CD4-positive, alpha-beta T cell treated with Interleukin-4 for 1 hour (primary cell): ENCODE data around the gene FHL1.
"Not testable (repeated sequence)": the region's sequence is repeated elsewhere in the genome, so short reads cannot be mapped to it uniquely, and the experiment has no call there.

Source experiments
- DNase-seq, 2 donors: peaks; one replicate each; pipeline ENCODE4 v3.0.0-alpha.2; 2020 to 2022

Gene FHL1

DNA sequence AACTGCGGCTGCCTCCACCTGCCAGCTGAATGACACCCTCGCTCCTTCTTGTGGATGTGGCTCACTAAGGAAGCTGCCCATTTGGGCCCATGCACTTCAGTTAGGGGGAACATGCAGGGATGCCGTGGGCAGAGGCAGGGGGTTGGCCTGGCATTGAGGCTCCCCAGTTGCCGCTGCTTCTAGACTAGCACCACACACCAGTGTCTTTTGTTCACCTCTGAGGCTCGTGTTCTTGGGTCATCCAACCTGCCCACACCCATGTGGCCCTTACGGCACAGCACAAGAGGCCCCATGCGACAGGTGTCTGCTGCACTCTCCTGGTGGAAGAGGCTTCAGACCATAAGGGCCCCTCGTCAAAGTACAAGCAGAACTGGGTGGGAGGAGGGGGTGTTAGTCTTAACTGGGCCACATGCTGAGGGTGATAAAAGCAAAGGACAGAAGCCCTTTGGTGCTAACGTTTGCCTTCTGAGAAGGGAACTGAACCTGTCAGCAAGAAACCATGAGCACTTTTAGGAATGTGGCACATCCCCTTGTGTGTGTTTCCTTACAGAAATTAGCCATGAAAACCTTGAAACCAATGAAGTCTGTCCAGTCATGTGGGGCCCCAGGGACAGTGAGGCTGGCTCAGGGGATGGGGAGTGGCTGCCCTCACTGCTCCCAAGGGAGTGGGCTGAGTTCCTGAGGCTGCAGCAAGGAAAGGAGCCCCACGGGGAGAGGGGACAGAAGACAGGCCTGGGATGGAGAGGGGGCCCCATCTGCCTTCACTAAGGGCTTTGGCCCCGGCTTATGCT is 64.6 kb downstream of the FHL1 start:
- no peak for DNase-seq

DNA sequence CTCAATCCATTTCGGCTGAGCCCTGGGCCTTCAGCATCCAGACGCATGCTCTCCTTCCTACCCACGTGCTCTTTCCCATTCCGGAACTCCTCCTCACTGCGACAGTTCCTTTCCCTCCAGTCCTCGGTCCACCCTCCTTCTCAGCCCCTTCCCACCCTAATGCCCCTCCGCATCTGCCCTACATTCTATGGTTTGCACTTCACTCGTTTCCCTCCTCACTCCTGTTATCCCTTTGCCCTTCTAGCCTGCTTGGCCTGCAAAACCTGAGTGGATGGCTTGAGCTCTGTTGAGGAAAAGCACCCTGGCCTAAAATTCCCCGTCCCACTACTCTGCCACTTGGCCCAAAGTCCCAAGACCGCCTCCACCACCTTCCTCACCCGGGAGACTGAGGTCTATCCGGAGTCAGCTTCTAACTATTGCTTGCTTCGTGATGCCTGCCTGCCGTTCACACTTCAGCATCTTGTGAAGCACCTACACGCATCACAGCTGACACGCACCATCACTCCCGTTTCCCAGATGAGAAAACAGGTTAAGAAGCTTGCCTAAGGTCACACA is 65.3 kb downstream of the FHL1 start:
- DNase-seq, result no peak

DNA sequence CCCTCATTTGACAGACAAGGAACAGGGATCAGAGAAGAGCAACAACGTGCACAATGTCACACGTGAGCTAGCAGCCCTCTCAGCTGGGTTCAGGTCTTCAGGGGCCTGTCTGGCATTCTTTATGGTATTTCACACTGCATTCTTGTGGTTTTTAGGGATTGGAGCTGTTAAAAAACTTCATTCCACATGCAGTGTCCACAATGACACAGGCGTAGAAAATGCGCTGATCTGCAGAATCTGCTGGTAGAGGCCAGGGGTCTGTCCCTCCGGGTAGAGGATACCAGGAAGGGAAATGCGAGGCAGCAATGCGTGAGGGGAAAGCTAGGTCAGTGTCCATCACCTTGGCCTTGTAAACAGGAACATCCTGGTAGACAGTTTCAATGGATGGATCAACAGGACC is 67.2 kb downstream of the FHL1 start:
- no peak for DNase-seq

DNA sequence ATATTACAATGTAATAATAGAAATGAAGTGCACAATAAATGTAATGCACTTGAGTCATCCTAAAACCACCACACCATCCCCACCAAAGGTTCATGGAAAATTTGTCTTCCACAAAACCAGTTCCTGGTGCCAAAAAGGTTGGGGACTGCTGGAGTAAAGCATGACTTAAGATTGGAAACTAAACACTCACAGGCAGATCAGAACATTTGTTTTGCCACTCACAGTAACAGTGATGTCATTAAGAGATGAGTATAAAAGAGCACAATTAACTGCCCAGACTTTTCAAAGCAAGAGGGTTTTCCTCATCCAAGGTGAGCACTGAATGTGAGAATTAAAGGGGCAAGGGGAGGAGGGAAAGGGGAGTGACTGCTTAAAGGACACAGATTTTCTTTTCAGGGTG is 68.2 kb downstream of the FHL1 start:
- no peak for DNase-seq

DNA sequence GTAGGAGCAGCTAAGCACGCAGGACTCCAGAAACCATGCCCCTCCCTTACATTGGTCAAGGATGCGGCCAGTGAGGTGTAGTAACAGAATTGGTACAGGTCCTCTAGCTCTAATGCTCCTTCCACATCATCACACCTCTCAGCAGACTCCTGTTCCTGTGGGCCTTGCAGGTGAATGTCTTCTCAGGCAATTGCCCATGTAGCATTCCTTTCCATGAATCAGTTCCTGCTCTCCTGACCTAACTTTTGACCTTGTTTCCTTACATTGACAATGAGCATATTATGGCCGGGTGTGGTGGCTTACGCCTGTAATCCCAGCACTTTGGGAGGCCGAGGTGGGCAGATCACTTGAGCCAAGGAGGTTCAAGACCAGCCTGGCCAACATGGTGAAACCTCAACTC is 72.6 kb downstream of the FHL1 start:
- DNase-seq, result no peak

DNA sequence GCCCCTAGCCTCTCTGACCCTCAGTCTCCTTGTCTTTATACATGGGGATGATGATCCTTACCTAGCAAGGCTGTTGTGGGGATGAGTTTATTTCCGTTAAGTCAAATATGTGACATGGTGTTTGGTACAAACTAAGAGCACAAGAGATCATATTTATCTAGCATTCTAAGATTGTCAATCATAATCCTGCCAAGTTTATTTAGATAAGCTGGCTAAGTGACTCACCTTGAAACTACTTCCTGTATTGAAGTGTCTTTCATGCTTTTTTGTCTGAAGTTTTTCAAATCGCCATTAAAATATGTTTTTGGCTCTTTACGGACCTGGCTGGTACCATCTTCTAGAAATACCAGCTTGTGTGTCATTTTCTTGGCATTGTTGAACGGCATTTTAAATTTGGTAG is 73.2 kb downstream of the FHL1 start:
- DNase-seq, result no peak

DNA sequence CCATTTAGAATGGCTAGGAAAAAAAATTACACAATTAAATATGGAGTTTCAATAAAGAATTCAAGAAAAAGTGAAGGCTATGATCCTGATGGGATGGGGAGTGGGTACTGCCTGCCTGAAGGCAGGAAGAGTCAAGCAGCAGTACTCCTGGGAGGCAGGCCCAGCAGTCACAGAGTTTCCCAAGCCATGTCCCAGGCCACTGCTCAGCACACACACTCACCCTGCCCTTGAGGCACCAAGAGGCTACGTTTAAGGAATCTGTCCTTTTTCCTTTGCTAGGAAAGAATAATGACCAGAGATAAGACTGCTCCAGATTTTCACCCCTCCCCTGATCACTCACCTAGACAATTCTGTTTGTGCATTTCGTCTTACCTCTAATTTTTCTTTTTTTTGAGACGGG is 73.6 kb downstream of the FHL1 start:
- no peak for DNase-seq

DNA sequence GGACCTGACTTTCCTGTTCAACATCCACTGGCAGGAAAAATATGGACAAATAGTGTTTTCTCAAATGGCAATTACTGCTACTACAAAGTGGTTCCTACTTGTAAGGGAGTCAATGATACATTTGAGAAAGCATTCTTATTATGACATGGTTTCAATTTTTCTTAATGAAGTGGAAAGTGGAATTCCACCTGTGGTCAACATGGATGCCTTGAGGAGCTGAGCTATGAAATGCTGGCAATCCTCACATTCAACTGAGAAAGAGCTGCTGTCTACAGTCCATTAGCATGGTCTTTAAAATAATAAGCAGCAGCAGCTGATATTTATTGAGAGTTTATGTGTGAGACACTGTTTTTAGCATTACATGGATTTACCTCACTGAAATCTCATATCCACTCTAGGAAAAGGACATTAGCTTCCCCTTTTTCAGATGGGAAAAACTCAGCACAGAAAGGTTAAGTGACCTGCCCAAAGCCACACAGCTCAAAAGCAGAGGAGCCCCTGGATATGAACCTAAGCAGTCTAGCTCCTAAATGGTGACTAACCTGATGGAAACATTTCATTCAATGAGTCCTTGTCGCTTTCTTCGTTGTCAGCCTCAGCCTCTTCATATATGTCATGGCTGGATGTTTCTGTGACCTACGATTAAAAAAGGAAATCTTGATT is 74.6 kb downstream of the FHL1 start:
- no peak for DNase-seq

DNA sequence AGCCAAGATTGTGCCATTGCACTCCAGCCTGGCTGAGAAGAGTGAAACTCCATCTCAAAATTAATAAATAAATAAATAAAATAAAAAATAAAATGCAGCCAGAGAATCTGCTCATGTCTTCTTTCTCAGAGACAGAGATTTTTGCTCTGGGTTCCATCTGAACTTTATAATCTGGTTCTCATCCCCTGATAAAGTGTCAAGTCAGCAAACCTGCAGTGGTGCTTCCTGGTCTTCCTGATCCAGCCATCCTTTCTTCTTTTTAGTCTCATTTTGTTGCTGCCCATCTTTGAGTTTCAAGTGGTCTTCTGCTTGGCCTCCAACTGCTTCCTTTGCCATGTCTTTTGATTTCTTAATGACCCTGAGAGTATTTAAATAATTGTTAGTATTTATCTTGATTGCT is 79.7 kb downstream of the FHL1 start:
- DNase-seq, result no peak

DNA sequence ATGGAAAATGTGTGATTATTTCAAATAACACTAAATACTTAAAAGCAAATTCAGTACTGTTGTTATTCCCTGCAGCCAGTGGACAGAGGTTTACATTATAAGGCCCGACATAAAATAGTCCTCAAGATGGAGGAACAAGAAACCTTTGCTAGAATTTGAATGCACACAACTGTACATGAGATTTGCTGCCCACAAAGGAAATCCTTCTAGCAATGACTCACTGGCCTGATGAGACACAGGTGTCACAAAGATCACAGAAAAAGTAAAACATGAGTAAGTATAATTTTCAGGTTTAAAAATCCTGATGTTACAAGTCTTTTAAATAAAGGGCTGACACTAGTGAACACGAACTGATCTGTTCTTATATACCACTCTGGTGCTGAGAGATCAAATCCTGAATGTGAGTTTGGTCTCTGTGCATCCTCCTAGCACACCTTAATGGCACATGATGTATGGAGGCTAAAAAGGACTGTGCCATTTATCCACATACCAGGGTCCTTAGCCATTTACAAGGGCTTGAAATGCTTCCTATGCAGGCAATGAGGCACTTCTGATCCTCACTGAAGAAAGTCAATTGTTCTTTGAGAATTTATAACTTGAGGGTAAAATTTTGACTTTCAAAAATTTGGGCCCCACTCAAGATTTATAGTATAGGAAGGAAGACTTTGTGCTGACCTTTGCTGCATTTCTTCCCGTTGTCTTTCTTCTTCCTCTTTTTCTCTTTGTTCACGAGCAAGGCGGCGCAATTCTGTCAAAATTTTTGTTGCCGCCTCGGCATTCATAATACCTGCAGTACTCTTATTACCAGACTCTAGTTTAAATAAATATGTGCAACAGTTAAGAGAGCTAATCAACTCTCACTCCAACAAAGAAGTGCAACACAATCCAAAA is 80.9 kb downstream of the FHL1 start:
- no peak for DNase-seq

DNA sequence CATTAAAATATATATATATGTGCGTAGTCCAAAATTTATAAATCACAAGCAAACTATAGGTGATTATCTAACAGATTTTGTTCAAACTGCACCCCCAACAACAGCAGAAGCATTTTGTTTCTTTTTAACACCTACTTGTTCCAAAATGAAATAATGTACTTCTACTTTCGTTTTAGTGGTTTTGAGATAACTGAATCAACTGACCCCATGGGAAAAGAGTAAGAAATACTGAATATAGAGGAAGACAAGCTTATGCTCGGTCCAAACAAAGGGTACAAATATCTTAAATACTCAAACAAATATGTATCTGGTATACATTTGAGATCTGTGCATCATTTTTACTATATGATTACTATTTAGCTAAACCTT is 81.5 kb downstream of the FHL1 start:
- DNase-seq, result no peak

DNA sequence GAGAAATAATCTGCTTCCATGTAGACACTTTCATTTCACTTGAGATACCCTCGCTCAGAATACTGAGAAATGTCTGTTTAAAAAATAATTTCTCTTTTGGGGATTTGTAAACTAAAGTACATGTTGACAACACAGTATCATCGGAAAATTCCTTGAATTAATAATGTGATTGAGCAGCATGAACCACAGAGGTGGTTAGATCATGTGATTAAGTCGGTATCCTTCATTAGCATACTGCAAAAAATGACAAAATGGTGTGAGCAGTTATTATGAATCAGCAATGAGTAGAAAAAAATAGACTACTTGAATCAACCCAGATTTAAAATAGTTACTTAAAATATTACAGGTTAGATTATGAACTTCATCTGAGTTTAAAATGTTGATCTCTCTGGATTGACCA is 89.7 kb downstream of the FHL1 start:
- no peak for DNase-seq

DNA sequence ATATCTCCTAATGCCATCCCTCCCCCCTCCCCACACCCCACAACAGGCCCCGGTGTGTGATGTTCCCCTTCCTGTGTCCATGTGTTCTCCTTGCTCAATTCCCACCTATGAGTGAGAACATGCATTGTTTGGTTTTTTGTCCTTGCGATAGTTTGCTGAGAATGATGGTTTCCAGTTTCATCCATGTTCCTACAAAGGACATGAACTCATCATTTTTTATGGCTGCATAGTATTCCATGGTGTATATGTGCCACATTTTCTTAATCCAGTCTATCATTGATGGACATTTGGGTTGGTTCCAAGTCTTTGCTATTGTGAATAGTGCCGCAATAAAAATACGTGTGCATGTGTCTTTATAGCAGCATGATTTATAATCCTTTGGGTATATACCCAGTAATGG is 90.5 kb downstream of the FHL1 start:
- DNase-seq, result not testable (repeated sequence)

DNA sequence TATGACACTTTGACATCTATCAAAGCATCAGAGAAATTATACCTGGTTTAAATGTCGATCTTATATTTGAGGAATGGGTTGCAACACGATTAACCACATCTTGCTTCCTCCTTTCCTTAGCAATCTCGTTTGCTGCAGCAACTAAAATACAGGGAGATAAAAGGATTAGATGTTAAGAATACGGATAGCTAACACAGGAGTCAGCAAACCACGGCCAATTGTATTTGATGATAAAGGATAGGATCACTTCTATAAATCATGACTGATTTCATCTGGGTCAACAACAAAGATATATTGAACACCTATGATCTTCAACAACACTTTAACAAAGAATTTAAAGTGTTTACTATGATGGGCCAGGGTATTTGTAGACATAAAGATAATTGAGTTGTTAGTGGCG is 98.9 kb downstream of the FHL1 start:
- DNase-seq, result no peak

DNA sequence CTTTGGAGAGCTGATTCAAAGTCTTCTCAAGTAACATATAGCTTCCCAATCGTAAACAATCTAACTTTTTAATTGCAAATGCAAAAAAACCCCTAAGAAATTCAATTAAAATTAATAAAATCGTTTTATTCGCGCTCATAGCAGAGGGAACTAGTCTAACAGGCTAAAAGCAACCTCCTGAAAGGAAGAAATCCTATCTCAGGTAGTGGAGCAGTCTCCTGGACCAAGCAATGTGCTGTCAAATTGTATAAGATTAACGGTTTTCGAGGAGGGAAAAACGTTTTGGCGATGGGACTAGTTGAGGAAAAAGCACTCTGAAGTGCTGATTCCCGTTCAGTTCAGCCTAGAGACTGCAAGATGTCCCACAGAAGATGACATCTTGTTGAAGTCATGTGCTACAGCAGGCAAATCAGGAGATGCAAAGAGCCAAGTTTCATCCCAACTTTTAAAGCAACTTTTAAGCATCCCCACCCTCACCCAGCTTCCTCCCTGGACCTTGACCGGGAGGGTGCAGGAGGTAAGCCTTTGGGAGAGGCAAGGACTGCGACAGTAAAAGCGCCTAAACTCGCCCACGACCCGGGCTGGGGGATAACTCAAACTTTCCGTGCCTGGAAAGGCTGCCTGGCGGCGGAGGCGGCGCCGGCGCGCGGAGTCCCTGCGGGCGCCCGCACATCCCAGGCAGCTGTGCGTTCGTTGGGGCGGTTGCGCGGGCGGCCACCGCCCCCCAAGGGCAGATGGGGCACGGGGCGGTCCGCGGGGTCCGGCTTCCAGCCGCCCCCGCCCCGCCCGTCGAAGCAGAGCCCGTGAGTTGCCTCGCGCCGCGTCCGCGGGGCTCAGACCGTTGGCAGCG is 103.1 kb downstream of the FHL1 start:
- no peak for DNase-seq

DNA sequence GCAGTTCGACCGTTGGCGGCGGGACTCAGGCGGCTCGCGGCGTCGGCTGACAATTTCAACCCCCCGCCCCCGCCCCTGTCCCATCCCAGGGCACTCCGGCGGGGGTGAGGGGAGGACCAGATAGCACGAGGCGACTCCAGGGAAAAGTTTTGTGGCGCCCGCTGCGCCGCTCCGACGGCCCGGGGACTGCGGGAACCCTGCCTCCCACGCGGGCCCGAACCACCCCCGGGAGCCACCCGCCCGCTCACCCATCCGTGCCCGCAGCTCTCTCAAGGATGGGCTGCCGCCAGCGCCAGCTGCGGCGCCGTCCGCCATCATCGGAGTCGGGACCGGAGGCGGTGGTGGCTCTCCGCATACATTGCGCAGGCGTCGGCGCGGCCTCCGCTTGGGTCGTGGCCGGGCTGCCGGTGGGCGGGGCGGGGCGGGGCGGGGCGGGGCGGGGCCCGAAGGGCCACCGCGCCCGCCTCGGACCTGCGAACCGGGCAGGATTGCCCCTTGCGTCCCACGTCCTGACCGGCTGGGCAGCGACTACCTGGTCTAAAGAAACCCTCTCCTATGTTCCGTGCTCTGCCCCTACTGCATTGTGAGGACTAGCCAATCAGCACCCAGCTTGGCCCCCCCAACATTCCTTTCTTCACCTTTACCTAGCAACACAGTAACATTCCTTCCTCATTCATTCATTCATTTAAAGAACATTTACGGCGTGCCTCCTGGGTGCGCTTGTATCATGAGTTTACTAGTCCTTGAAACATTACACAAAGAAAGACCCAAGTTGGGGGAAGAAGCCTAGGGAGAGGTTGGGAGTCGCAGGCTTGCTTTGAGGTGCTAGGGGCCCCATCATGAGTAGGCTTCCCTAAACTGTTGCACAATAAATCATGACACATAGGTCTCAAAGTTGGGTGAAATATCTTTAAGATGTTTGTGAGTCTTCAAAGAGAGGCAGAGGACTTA is 104.0 kb downstream of the FHL1 start, which contains the start of gene MAP7D3:
MAP7D3 (minus strand) TSS at position 360 of the 951 bp plus-strand sequence; CDS start at position 318, 42 bp downstream.
- peak; percentile 72 to 74 for DNase-seq

DNA sequence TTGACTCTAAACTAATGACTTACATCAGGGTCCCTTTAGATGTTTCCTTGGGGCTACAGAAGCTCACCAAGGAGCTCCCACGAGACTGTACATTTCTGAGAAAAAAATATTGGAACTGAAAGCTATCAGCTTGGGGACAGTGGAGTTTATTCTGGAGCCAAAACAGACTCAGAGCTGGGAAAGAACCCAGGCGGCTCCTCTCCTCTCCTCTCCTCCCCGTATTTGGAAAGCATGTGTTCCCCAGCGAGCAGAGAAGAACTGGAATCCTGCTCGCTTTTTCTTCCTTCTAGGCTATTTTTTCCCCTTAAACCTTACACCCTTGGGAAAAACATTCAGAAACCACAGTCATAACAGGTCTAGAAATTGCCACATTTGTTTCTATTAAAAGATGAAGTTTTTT is 108.2 kb downstream of the FHL1 start:
- no peak for DNase-seq

DNA sequence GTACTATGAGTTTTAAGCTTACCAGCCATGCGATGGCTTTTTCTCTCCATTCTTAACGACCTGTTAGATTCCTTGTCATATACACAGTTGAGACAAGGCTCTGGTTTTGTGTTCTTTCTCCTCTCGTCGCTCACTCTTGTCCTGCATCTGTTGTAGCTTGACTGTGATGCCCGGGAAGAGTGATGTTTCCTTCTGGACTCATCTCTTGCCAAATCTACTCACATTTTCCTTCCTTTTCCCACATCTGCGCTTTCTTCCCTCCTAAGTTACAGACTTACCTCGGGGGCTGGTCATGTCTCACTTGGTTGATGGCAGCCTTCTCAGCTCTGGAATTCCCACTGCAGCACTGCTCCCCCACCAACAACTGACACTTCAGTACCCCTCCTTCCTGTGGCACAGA is 108.7 kb downstream of the FHL1 start:
- no peak for DNase-seq

DNA sequence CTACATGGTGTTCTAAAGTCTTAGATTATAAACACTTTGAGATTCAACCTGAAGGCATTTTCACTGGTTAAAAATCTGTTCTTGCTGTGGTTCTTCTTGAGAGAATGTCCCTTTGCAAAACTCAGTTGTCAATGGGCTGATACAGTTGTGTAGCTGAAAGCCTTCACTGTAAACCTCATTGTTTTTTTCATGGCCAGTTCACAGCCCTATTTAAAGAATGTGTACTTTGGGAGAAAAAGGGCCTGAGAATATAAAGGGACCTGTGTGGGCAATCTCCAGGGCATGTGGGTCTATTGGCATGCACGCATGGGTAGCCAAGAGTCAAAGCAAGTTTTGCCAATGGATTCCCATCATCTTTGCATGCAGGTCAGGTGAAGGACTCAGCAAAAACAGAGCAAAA is 111.6 kb downstream of the FHL1 start:
- DNase-seq, result no peak

DNA sequence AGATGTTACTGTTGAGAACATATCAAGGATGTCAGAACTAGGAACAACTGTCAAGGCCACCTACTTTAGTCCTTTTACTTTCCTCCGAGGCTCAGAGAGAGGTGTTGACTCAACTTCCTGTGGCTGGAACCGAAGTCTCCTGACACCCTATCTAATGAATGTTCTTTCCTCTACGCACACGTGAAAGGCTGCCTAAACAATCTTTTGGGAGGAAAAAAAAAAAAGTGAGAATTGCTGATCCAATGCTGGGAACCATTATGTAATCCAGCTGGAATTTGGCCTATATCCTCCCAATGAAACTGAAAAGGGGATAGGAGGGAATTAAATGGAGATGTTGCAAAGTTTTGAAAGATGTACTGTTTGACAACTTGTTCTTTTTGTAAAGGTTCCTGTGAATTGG is 112.2 kb downstream of the FHL1 start:
- DNase-seq, result peak in 1 of 2 donors; percentile 7

DNA sequence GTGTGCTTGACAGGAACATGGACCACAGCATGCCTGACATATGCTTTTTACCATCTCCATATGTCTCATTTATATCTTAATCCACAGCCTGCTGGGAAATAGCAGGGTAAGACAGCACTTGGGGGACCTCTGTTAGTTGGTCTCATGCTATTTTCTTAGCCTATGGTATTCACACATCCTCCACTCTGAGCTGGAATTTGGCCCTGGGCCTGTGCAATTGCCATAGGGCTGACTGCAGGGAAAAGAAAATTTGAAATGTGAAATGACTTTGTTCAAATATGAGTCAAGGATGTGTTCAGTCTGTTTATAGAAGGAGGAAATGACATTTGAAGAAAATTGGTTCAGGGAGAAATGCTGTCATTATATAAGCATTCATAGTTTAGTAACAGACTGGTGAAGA is 113.4 kb downstream of the FHL1 start:
- DNase-seq, result no peak
